GM23338 (cell line): ENCODE data around the gene APOB. TPM values are rescaled to one million over a fixed set of nuclear protein-coding genes. Genes with fewer than 3 reads are reported as not detected.

ENCODE experiments used
- ATAC-seq: fragments of 200-7000 bp; cut with Tn5 transposase; 3 replicates; pipeline ENCODE4 v1.9.1; 2020
- DNase-seq: peaks from one replicate; pipeline ENCODE4 v3.0.0-alpha.2; 2015; ENCODE audit warnings: low spot score
- H2AFZ ChIP-seq: fragments of 200-600 bp; sonication (generic); 2 replicates; pipeline ENCODE4 v1.8.0; 2016; ENCODE audit warnings: antibody characterized with exemption, mild to moderate bottlenecking, moderate library complexity
- H3F3A ChIP-seq: fragments of 200-600 bp; sonication (generic); replicated peaks from 2 replicates; pipeline ENCODE4 v1.8.0; 2017; ENCODE audit warnings: antibody characterized with exemption, mixed run types, low read depth
- H3K27ac ChIP-seq: fragments of 200-600 bp; sonication (generic); 2 replicates; pipeline ENCODE4 v1.6.1; 2016; ENCODE audit warnings: low read depth
- H3K27me3 ChIP-seq: fragments of 200-600 bp; sonication (generic); 2 replicates; pipeline ENCODE4 v1.8.0; 2016; ENCODE audit warnings: mild to moderate bottlenecking, mixed run types, moderate library complexity; ENCODE audit not compliant: insufficient read depth
- H3K36me3 ChIP-seq: fragments of 200-600 bp; sonication (generic); 2 replicates; pipeline ENCODE4 v1.8.0; 2016; ENCODE audit warnings: mild to moderate bottlenecking; ENCODE audit not compliant: insufficient read depth
- H3K4me1 ChIP-seq: fragments of 200-600 bp; sonication (generic); 2 replicates; pipeline ENCODE4 v1.8.0; 2016; ENCODE audit warnings: mild to moderate bottlenecking, moderate library complexity; ENCODE audit not compliant: insufficient read depth
- H3K4me2 ChIP-seq: fragments of 200-600 bp; sonication (generic); 2 replicates; pipeline ENCODE4 v1.7.1; 2017; ENCODE audit warnings: mixed run types
- H3K4me3 ChIP-seq: fragments of 200-600 bp; sonication (generic); 2 replicates; pipeline ENCODE4 v1.6.1; 2016; ENCODE audit warnings: mixed run types
- H3K79me2 ChIP-seq: fragments of 200-600 bp; sonication (generic); replicated peaks from 2 replicates; pipeline ENCODE4 v1.8.0; 2017; ENCODE audit warnings: mild to moderate bottlenecking; ENCODE audit not compliant: insufficient read depth
- H3K9me2 ChIP-seq: fragments of 200-600 bp; sonication (generic); 2 replicates; pipeline ENCODE4 v1.8.0; 2017; ENCODE audit not compliant: insufficient read depth
- H4K20me1 ChIP-seq: fragments of 200-600 bp; sonication (generic); replicated peaks from 2 replicates; pipeline ENCODE4 v1.8.0; 2017; ENCODE audit warnings: mild to moderate bottlenecking; ENCODE audit not compliant: insufficient read depth
- H3K27ac Mint-ChIP-seq: 2 replicates; pipeline ENCODE4 v1.8.0; 2020; ENCODE audit warnings: inconsistent platforms, mild to moderate bottlenecking, moderate library complexity, mixed read lengths
- H3K27me3 Mint-ChIP-seq: 3 replicates; pipeline ENCODE4 v1.8.0; 2022; ENCODE audit warnings: low read depth, mild to moderate bottlenecking, moderate library complexity, mixed read lengths, inconsistent platforms; ENCODE audit not compliant: insufficient read depth, poor library complexity
- H3K36me3 Mint-ChIP-seq: 3 replicates; pipeline ENCODE4 v1.8.0; 2021; ENCODE audit warnings: low read depth, mild to moderate bottlenecking, inconsistent platforms, moderate library complexity, mixed read lengths
- H3K4me1 Mint-ChIP-seq: 3 replicates; pipeline ENCODE4 v1.8.0; 2020; ENCODE audit warnings: mild to moderate bottlenecking, inconsistent platforms, mixed read lengths
- H3K4me3 Mint-ChIP-seq: 3 replicates; pipeline ENCODE4 v1.8.0; 2021; ENCODE audit warnings: moderate library complexity, mild to moderate bottlenecking, inconsistent platforms, mixed read lengths
- H3K9me3 Mint-ChIP-seq: 3 replicates; pipeline ENCODE4 v1.8.0; 2020; ENCODE audit warnings: moderate library complexity, mild to moderate bottlenecking, inconsistent platforms, mixed read lengths
- CTCF ChIP-seq, 2 experiments: fragments of 200-600 bp in 1 of 2; sonication (generic) in 1 of 2; conservative IDR thresholded peaks; 2 replicates each; pipeline versions ENCODE4 v1.5.1 to v1.6.1; 2016 to 2017; ENCODE audit warnings: antibody characterized with exemption in 2 of 2, low read depth in 2 of 2, mild to moderate bottlenecking in 2 of 2, moderate library complexity in 1 of 2
- ETS1 ChIP-seq: IDR thresholded peaks from 2 replicates; pipeline ENCODE4 v1.6.1; 2016; ENCODE audit warnings: antibody characterized with exemption
- EZH2 ChIP-seq: fragments of 200-600 bp; sonication (generic); IDR thresholded peaks from one replicate; pipeline ENCODE4 v1.8.0; 2017; ENCODE audit warnings: antibody characterized with exemption, mild to moderate bottlenecking, low read depth; ENCODE audit not compliant: unreplicated experiment
- EZH2phosphoT487 ChIP-seq: fragments of 200-600 bp; sonication (generic); IDR thresholded peaks from one replicate; pipeline ENCODE4 v1.8.1; 2018; ENCODE audit warnings: antibody characterized with exemption; ENCODE audit not compliant: unreplicated experiment
- JUNB ChIP-seq: IDR thresholded peaks from one replicate; pipeline ENCODE4 v1.6.1; 2016; ENCODE audit warnings: antibody characterized with exemption; ENCODE audit not compliant: unreplicated experiment
- NANOG ChIP-seq: IDR thresholded peaks from 2 replicates; pipeline ENCODE4 v1.6.1; 2016; ENCODE audit warnings: antibody characterized with exemption, borderline replicate concordance
- POLR2AphosphoS5 ChIP-seq: IDR thresholded peaks from 2 replicates; pipeline ENCODE4 v1.6.1; 2016; ENCODE audit warnings: antibody characterized with exemption, low read depth
- REST ChIP-seq: IDR thresholded peaks from one replicate; pipeline ENCODE4 v1.6.1; 2018; ENCODE audit warnings: antibody characterized with exemption; ENCODE audit not compliant: unreplicated experiment
- ZNF331 ChIP-seq: fragments of 250-450 bp; sonication (Bioruptor Pico); IDR thresholded peaks from 2 replicates; pipeline ENCODE4 v1.5.0; 2020; ENCODE audit warnings: low read depth, mild to moderate bottlenecking, moderate library complexity
- polyA plus RNA-seq: library from polyadenylated mRNA; unstranded; fragments of >200 nt; fragmentation: Nextera tagmentation; extraction: Ambion mirVana; gene quantifications from 2 replicates; pipeline ENCODE4 v1.2.1, GENCODE V29; 2016
- total RNA-seq: library from RNA; depleted of rRNA; stranded (reverse); fragments of >200 nt; shearing (Covaris generic); gene quantifications from 2 replicates; pipeline ENCODE4 v1.2.3, GENCODE V29; 2014

The APOB gene
- total and polyA plus RNA-seq, 2 experiments from 2014 or later, result 0.08 to 0.56 TPM

GRCh38 chr2:20970068-20970467 lies 73.8 kb downstream of the APOB start (continued):
- TF ChIP-seq NANOG (no peak), POLR2AphosphoS5 (no peak), JUNB (no peak), ETS1 (no peak), EZH2 (no peak), REST (no peak), ZNF331 (no peak)

GRCh38 chr2:20966061-20966595 lies 77.7 kb downstream of the APOB start:
- H3K9me3 Mint-ChIP-seq, result no peaks in the 10 kb centered on the region
- no peak overlapping the region for H3K4me2 ChIP-seq
- H4K20me1 ChIP-seq, result no peaks in the 10 kb centered on the region
- no peaks in the 10 kb centered on the region for H3K4me1 ChIP-seq
- ATAC-seq (no peak), DNase-seq (no peak)
- no peaks in the 10 kb centered on the region for H3K36me3 ChIP-seq
- no peaks in the 10 kb centered on the region for H3F3A ChIP-seq
- H3K4me1 Mint-ChIP-seq, result no peaks in the 10 kb centered on the region
- H3K9me2 ChIP-seq, result no peaks in the 10 kb centered on the region
- no peaks in the 10 kb centered on the region for H3K79me2 ChIP-seq
- H3K27ac Mint-ChIP-seq, result no peak overlapping the region
- no peaks in the 10 kb centered on the region for H3K36me3 Mint-ChIP-seq
- H3K27me3 Mint-ChIP-seq, result peaks cover under 1% of the 10 kb centered on the region
- no peak overlapping the region for H2AFZ ChIP-seq
- no peak for TF ChIP-seq CTCF (conservative IDR thresholded peaks at IDR 0.05; ENCODE audit: low read depth in 2 of 2)
- TF ChIP-seq EZH2, result no peak
- no peak for TF ChIP-seq ETS1
- TF ChIP-seq REST, result no peak
- no peak for TF ChIP-seq NANOG
- no peak for TF ChIP-seq EZH2phosphoT487
- no peak overlapping the region for H3K4me3 Mint-ChIP-seq
- no peaks in the 10 kb centered on the region for H3K27me3 ChIP-seq
- no peak overlapping the region for H3K4me3 ChIP-seq
- H3K27ac ChIP-seq, result no peak overlapping the region
